8988T (cell line): ENCODE results near the gene KCNMA1.

ENCODE experiments used
- DNase-seq: peaks from one replicate; pipeline ENCODE4 v3.0.0; 2011

The KCNMA1 gene

DNA sequence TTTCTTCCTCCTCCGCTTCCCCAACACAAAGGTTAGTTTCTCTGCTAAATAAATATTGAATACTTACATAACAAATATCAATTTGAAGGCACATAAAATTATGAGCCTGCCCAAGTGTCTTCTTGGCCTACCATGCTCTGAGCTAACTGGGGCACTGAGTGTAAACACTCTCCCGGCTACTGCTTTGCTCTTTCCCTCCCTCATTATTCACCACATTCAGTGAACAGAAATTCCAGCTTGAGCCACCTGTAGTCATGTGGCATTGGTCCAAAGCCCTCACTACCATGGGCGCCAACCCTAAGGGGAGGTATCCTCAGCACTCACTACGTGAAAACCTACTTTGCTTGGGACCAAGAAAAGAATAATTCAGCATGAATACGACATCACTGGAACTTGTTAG, 409.0 kb downstream of the KCNMA1 start:
- no peak for DNase-seq

- no peak for DNase-seq
Measured at GRCh38 chr10:77226853-77227565, 410.6 kb downstream of the KCNMA1 start.

DNA sequence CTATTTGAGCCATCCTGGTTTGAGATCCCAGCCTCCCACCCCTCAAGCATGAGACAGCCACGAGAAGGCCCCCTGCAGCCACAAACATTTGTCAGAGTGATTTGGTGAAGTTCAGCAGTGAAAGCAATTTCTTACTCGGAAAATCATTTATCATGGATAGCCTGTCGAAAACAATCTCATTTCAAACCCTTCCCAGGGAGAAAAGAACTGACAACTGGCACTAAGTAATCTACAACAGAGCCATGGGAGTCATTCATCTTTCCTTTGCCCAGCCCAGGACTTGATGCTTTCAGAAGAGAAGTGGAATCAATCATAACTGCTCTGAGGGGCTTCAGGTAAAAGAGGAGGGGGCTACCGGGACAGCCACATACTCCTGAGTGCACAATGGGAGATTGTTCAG, 411.2 kb downstream of the KCNMA1 start:
- no peak for DNase-seq

DNA sequence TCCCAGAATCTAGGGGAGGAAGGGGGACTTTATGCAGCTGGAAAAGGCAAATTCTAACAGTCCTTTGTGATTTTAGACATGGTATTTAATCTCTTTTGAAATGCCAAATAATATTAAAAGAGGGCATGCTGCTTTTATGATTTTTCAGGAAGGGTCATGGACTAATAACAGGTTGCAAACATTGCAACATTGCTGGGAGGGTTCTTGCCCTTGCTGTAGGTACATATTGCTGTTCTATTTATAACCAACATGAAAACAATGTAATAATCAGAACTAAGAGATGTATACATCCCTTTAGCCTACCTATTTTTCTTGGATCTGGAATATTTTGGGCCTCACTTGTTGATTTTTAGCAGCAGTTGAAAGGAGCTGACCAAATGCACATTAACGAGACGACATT, 411.6 kb downstream of the KCNMA1 start:
- DNase-seq, result no peak

GRCh38 chr10:77223526-77224460, 413.8 kb downstream of the KCNMA1 start:
- no peak for DNase-seq

- no peak for DNase-seq
Measured at GRCh38 chr10:77220150-77220549, 417.5 kb downstream of the KCNMA1 start.

DNA sequence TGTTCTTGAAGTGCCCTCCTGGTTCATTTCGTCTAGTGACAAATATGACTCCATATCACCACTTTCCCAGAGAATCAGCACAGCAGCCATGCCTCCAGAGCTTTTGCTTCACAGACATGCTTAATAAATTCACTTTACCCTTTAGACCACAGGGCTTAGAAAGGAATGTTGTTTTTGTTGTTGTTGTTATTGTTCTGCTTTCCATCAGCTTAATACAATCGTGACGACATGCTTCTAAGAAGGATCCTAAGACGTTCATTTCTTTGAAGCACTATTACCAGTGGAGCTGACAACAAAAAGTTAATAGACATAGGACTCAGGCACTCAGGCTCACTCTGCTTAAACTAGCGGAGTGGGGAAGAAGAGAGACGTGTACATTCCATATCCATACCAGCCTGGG, 418.6 kb downstream of the KCNMA1 start:
- no peak for DNase-seq

GRCh38 chr10:77214799-77215198, 422.8 kb downstream of the KCNMA1 start:
- no peak for DNase-seq

GRCh38 chr10:77212632-77213031, 425.0 kb downstream of the KCNMA1 start:
- DNase-seq, result no peak

GRCh38 chr10:77210645-77211044, 427.0 kb downstream of the KCNMA1 start:
- no peak for DNase-seq

- no peak for DNase-seq
Measured at GRCh38 chr10:77208684-77209256, 428.8 kb downstream of the KCNMA1 start.

DNA sequence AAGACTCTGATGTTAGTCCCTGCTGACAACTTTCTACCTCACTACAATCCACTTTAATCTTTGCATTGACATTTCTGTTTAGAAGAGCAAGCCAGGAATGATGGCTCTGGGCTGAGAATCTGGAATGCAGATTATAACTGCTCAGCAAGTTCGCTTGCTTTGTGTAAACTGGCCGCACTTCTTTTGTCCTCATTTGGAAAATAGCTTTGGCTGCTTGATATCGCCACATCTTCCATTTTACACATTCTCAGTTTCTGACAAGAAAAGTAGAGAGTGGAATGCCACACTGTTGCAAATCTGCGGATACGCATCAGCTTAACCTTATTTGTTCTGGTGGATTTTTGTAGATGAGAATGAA, 429.8 kb downstream of the KCNMA1 start:
- no peak for DNase-seq

GRCh38 chr10:77207182-77207827, 430.3 kb downstream of the KCNMA1 start:
- DNase-seq, result no peak

GRCh38 chr10:77205135-77205534, 432.5 kb downstream of the KCNMA1 start:
- no peak for DNase-seq

- no peak for DNase-seq
Measured at GRCh38 chr10:77204171-77204570, 433.4 kb downstream of the KCNMA1 start.

DNA sequence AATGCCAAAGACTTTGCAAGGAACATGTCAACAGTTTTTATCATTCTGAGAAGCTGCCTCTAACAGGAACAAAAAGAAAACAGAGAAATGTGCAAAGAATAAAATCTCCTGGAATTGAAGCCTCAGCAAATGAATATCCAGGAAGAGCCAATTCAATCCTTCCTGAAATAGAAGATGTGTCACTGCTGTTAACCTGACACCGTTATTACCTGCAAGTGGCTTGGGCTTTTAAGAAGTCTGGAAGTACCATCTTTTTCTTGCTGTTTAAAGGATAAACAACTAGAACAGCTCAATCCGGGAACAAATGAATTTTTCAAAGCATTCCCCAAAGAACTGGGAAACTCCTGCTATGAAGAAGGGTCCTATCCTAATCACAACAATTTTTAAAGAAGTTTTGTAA, 434.8 kb downstream of the KCNMA1 start:
- DNase-seq, result no peak

DNA sequence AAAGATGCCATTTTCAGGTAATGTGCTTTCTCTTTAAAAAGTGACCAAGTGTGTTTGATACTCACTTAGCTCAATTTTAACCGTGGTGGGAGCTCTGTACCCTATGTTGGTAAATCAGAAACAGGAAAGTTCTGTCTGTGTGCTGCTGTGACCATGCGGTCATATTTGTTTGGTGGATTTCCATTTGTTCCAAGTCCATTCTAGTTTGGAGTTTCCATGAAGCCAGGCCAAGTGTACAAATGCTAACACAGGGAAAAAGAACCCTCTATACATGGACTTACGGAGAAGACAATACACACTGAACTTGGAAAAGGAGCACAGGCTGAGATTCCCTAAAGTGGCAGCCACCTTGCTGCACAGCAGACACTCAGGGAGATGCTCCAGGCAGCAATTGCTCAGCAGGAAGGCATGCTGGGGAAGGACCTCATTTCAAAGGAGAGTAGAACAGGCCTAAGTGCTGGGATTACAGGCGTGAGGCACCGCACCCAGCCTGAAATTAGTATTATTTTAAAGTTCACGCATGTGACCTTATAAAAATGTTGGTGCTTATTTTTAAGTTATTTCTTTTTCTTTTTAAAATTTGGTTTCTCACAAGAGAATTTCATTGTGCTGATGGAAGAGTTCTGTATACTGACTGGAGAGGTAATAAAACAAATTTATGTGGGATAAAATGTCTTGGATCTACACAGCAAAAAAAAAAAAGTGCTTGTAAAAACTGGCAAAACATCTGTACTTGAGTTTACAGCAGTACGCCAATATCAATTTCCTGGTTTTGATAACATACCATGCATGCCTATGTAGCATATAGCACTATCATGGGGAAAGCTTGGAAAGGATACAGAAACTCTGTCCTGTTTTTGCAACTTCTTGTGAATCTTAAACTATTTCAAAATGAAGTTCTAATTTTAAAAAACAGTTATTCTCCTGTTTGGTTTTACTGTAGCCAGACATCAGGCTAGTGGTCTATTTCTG, 436.2 kb downstream of the KCNMA1 start:
- DNase-seq, result no peak

DNA sequence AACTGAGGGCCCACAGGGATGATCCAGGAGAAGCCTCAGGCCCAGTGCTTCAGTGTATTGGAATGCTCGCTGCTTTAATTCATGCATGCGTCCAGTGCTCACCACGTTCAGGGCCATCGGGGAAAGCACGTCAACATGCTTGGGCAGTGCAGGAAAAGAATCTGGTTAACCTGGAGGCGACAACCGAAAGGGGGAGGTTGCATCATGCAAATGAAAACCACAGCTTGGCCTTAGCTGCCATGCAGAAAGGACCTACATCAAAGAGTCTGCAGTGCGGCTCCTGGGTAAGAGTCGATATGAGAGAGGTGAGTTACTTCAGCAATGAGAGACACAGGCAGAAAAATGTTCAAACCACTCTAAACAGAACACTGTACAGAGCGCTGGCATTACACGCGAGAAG, 440.1 kb downstream of the KCNMA1 start:
- no peak for DNase-seq

DNA sequence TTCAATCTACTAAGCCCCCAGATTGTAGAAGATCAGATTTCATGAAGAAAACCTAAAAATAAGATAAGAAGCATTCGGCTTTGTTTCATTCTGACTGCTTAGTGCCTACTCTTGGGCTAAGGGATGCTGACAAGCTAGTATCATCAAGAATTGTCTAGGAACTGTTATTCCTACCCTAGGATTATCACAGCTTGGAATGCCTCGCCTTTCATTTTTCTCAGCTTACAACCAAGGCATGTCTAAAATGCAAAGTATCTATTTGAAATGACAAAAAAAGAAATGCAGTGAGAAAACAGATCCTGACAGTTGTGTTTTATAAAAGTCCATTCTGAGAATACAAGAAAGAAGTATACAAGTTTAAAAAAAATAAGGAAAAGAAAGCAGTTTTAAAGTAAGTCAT, 441.0 kb downstream of the KCNMA1 start:
- no peak for DNase-seq

- DNase-seq, result no peak
Measured at GRCh38 chr10:77195101-77195500, 442.5 kb downstream of the KCNMA1 start.

DNA sequence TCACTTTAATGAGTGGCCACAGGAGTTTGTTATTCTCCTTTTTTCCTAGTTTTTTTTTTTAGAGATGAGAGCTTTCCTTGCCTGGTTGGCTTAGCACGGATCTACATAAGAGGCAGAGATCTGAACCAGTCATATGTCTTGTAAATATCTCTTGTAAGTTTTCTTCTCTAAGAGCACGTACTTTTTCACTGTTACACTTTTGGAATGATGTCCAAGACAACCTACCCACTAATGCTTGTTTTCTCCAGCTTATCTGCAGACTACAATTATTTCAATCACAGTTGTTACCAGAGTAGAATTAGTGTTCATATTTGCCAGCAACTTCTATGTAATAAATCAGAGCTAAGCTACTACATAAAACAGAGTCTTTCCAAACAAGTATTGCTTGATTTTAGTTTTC, 444.6 kb downstream of the KCNMA1 start:
- DNase-seq, result no peak

GRCh38 chr10:77192402-77192801, 445.2 kb downstream of the KCNMA1 start:
- DNase-seq, result no peak
